ENCODE measurements around the gene CMIP.

The CMIP gene

DNA sequence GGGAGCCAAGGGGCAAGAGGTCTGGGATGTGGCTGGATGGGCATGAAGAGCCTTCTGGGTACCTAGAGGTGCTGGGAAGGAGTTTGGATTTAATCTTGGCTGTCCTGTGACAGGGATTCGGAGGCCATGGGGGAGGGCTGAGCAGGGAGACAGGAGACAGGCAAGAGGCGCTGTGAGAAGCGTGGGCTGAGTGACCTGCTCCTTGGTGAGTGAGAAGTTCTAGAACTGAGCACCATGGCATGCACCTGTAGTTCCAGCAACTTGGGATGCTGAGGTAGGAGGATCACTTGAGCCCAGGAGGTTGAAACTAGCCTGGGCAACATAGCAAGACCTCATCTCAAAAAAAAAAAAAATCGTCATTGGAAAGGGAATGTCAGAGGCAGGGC, 256.2 kb downstream of the CMIP start:
- H3K27me3 Mint-ChIP-seq, result no peaks in the 10 kb centered on the region
- peak overlapping the region; percentile 62 to 93 for H3K27ac Mint-ChIP-seq
- no peaks in the 10 kb centered on the region for H3K9me3 Mint-ChIP-seq
- DNase-seq, result no peak
- peaks cover 4 to 10% of the 10 kb centered on the region in 2 donors for H3K4me1 Mint-ChIP-seq (ENCODE audit: low read depth in 2 of 2)
- ATAC-seq (replicated peaks), result no peak
- H3K36me3 Mint-ChIP-seq (ENCODE audit: insufficient read depth), result peaks cover 35% of the 10 kb centered on the region
- no peak overlapping the region for H3K4me3 Mint-ChIP-seq

DNA sequence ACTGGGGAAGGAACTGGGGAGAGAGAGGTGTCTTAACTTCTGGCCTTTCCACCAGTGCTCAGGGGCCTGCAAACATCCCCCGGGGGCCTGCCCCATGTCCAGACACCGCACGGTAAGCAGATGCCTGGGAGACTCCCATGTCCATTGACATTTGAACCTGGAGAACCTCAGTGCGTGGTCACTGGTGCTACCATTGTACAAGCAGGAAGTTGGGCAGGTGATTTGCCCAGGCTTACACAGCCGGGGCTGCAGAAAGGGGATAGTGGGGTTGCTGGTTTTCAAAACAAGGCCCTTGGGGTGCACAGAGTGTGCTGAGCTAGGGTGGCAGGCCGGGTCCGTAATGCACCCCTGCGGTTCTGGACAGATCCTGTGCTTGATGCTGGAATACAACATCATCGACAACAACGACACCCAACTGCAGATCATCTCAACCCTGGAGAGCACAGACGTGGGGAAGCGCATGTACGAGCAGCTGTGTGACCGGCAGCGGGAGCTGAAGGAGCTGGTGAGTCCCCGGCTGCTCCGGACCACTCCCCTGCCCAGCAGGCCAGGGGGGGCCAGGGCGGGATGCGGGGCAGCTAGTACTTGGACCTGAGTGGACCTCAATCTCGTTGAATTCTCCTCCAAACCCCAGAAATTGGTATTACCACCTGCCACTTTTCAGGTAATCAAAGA, 256.8 kb downstream of the CMIP start:
- Mint-ChIP-seq H3K27ac (peak overlapping the region; percentile 62 to 93), H3K27me3 (no peaks in the 10 kb centered on the region), H3K4me3 (no peak overlapping the region), H3K36me3 (ENCODE audit: insufficient read depth) (peaks cover 37% of the 10 kb centered on the region), H3K4me1 (ENCODE audit: low read depth in 2 of 2) (peaks cover 4 to 10% of the 10 kb centered on the region in 2 donors), H3K9me3 (no peaks in the 10 kb centered on the region)
- DNase-seq (no peak), ATAC-seq (replicated peaks) (no peak)

DNA sequence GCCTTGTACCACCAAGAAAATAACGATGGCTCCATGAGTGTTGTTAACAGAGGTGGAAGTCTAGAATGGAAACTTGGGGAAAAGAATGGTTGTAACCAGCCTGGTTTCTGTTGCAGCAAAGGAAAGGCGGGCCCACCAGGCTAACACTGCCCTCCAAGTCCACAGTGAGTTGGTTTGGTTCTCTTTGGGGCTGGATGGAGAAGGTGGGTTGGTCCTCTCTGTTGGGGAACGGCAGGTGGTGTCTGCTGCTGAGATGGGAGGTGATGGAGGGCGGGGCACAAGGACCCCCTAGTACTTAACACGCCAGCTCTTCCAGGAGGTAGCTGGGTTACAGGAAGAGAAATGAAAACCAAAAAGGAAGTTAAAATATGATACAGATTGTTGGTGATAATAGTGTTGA, 257.9 kb downstream of the CMIP start:
- Mint-ChIP-seq H3K4me3 (no peak overlapping the region), H3K27ac (peak overlapping the region in 1 of 2 donors; percentile 93)

DNA sequence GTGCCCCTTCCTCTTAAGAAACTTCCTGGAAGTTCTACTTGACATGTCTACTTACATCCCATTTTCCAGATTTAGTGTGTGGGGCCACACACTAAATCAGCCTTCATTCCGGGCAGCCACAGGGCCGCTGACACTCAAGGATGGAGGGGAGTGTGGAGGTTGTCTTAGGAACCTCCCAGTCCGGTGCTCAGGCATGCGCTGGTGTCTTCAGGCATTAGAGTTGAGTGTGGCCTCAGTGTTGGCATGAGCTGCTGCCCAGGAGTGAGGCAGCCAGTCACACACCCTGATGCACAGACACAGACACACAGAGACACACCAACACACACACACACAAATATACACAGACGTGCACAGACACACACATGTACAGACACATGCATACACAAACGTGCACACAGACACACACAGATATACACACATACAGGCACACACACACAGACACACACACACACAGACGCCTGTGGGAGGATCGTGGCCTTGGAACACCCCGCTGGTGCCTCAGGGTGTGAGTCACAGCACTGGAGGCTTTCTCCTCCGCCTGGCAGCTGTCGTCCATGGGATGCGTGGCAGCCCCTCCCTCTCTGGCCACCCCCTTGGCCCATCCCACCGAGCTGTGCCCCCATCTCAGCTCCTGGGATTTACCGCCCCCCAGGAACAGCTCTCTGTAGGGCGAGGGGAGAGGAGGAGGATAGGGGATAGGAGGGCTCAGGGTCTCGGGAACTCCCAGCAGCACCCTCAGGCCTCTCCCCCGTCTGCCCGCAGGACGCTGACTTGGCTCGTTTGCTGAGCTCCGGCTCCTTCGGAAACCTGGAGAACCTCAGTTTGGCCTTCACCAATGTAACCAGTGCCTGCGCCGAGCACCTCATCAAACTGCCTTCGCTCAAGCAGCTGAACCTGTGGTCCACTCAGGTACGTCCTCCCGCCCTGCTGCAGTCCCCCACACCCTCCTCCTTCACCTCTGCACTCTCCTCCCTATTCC, 258.9 kb downstream of the CMIP start:
- no peak overlapping the region for H3K4me3 Mint-ChIP-seq
- no peaks in the 10 kb centered on the region for H3K9me3 Mint-ChIP-seq
- no peaks in the 10 kb centered on the region for H3K27me3 Mint-ChIP-seq
- H3K4me1 Mint-ChIP-seq (ENCODE audit: low read depth in 2 of 2), result peaks cover 4 to 16% of the 10 kb centered on the region in 2 donors
- H3K27ac Mint-ChIP-seq, result peak overlapping the region; percentile 29 to 93
- H3K36me3 Mint-ChIP-seq (ENCODE audit: insufficient read depth), result peaks cover 50% of the 10 kb centered on the region
- ATAC-seq (replicated peaks), result no peak
- DNase-seq, result no peak

More for the DNA sequence above, 257.9 kb downstream of the CMIP start:
- no peaks in the 10 kb centered on the region for H3K9me3 Mint-ChIP-seq
- DNase-seq (no peak), ATAC-seq (replicated peaks) (no peak)
- peaks cover 4 to 15% of the 10 kb centered on the region in 2 donors for H3K4me1 Mint-ChIP-seq (ENCODE audit: low read depth in 2 of 2)
- no peaks in the 10 kb centered on the region for H3K27me3 Mint-ChIP-seq
- peaks cover 47% of the 10 kb centered on the region for H3K36me3 Mint-ChIP-seq (ENCODE audit: insufficient read depth)

DNA sequence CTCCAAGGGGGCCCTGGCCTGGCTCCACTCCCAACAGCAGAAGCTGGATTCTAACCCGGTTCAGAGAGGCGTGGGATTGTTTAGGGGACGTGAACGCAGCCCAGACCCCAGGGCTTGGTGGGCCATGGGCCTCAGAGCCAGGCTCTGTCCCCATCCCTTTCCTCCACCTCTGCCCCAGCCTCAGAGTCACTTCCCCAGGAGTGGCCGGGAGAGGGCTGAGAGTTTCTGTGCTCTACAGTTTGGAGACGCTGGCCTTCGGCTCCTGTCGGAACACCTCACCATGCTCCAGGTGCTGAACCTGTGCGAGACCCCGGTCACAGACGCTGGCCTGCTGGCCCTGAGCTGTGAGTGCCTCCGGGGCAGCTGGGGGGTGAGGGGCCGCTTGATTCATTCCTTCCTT, 260.7 kb downstream of the CMIP start:
- no peak for DNase-seq
- peak overlapping the region; percentile 38 to 62 for H3K27ac Mint-ChIP-seq
- no peak for ATAC-seq (replicated peaks)
- H3K36me3 Mint-ChIP-seq (ENCODE audit: insufficient read depth), result peaks cover 42% of the 10 kb centered on the region
- H3K9me3 Mint-ChIP-seq, result no peaks in the 10 kb centered on the region
- no peaks in the 10 kb centered on the region for H3K27me3 Mint-ChIP-seq
- H3K4me3 Mint-ChIP-seq, result no peak overlapping the region
- peaks cover 4 to 10% of the 10 kb centered on the region in 2 donors for H3K4me1 Mint-ChIP-seq (ENCODE audit: low read depth in 2 of 2)

DNA sequence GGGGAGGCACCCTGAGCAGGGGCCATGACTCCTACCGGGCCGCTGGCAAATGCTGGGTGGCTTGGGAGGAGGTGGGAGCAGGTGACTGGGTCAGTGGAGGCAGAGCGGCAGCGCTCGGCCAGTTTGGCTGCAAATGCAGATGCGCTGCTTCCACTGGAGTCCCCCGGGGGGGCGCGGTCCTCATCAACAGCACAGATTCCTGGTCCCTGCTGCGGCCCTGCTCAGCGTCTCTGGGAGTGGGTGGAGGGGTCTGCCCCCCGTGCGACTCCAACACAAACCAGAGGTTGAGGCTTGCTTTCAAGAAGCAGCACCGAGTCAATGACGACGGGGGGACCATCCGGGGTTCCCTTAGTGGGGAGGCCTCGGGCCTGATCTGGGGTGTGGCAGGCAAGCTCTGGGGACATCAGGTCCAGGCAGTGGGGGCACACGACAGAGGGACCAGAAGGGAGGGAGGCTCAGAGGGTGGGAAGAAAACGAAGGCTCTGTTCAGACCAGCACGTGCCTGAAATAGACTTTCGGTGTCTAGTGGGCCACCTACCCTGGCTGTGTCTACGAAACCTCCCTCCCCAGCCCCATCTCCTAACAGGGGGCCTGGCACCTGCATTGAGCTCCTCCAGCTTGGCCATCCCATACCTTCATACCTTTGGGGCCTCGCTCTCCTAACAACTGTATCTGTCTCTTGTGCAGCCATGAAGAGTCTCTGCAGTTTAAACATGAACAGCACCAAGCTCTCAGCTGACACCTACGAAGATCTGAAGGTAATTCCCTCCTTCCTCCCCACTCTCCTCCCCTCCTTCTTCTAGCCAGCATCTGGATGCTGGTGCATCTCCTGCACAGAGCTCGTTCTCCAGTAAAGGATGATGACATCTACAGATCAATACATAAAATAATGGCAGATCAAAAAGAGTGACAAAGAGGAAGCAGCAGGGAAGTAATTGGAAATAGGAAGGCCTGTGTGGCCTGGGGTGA, 262.0 kb downstream of the CMIP start:
- H3K9me3 Mint-ChIP-seq, result no peaks in the 10 kb centered on the region
- H3K27ac Mint-ChIP-seq, result peak overlapping the region in 1 of 2 donors; percentile 42
- H3K4me1 Mint-ChIP-seq (ENCODE audit: low read depth in 2 of 2), result peaks cover 1 to 7% of the 10 kb centered on the region in 2 donors
- no peak overlapping the region for H3K4me3 Mint-ChIP-seq
- H3K27me3 Mint-ChIP-seq, result no peaks in the 10 kb centered on the region
- DNase-seq, result no peak
- ATAC-seq (replicated peaks), result no peak
- peaks cover 35% of the 10 kb centered on the region for H3K36me3 Mint-ChIP-seq (ENCODE audit: insufficient read depth)

DNA sequence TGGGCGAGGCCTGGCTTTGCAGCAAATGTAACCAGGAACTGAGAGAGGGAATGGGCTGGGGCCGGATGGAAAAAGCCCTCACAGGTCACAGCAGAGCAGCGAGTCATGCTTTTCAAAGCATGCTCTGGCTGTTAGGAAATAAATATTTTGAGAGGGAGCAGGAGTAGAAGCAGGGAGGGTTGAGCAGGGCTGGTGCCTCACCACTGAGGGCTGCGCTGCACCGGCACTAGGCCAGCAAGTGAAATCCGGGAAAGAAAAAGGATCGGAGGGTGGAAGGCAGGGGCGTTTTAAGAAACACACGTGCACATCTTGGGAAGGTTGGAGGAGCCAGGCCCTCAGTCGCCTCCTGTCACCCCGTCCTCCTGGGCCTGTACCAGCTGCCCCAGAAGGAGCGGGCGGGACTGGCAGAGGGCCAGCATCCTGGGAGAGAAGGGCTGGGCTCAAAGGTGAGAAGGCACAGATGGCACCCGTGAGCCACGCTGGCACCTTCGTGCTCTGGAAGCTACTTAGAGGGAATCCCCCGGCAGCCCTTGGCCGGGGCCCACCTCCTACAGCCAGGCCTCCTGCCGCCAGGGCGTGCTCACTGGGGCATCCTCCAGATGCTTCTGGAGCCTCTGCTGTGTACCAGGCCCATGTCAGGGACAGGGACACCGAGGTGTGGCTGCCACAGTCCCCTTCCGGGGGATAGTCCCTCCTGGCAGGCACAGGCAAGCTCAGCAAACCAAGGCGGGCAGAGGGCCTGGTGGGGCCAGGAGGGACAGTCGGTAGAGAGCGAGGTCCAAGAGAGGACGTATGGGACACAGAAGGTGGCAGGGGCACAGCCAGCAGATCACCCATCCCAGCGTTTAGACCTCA, 263.0 kb downstream of the CMIP start:
- H3K4me1 Mint-ChIP-seq (ENCODE audit: low read depth in 2 of 2), result peaks cover 0 to 7% of the 10 kb centered on the region in 2 donors
- no peak for ATAC-seq (replicated peaks)
- H3K27me3 Mint-ChIP-seq, result no peaks in the 10 kb centered on the region
- H3K4me3 Mint-ChIP-seq, result no peak overlapping the region
- peaks cover 40% of the 10 kb centered on the region for H3K36me3 Mint-ChIP-seq (ENCODE audit: insufficient read depth)
- DNase-seq, result no peak
- no peaks in the 10 kb centered on the region for H3K9me3 Mint-ChIP-seq
- peak overlapping the region in 1 of 2 donors; percentile 42 for H3K27ac Mint-ChIP-seq

DNA sequence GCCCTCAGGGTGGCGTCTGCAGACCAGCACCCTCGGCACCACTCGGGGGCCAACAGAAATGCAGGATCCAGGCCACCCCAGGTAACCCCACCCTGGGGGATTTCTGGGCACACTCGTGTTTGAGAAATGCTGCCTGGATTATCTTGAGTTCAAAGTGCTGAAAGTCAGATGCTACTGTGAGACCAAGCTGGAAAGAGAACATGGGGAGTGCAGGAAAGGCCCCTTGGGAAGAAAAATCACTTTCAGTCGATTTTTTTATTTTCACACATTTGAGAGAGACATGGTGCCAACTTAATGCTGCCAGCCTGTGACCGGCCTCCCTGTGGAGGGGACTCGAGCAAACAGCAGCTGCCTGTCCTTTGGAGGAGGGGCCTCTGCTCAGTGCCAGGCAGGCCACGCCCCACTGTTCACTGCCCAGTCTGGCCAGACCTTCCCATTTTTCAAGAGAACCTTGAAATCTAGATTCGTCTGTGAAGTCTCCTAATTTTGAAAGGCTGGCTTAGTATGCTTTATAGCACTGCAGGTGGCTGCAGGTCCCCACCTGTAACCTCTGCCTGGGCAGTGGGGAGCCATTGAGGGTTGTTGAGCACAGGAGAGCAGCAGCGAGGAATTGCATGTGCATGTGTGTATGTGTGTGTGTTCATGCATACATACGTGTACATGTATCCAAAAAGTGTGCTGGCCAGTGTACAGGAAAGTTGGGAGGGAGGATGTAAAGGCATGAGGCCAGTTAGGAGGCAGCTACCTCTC, 263.8 kb downstream of the CMIP start:
- peaks cover 41% of the 10 kb centered on the region for H3K36me3 Mint-ChIP-seq (ENCODE audit: insufficient read depth)
- H3K27ac Mint-ChIP-seq, result no peak overlapping the region
- no peak for DNase-seq

DNA sequence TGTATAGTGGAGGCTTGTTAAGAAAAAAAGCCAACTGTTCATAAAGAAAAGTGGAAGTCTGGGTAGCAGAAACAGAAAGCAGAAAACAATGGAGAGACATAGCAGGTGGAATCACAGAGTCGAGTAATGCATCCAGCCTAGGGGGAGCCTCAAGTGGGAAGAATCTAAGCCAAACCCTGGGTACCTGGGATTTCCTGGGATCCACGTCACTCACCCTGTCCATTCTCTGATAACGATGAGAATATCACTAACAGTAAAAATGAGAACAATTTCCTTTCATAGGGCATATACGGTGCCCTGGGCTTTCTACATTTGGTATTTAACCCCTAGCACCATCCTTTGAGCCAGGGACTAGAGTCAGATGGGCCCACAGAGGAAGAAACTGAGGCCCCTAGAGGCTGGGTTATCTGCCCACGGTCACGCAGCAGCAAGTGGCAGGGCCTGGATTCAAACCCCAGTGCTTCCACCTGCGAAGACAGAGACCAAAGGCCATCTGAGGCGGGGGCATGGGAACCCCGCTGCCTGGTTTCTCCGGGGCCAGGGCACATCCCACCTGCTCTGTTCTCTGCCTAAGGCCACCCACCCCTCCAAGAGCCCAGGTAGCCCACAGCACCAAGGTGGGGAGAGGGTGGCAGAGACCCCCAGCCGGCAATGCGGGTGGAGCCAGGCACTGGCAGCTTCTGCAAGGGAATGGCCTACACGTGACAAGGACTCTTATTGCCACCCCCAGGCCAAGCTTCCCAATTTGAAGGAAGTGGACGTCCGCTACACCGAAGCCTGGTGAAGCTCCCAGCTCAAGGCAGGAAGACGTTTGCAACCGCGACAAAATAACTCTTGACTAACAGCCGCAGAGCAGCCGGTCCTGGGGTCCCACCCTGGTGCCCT, 264.6 kb downstream of the CMIP start:
- Mint-ChIP-seq H3K27me3 (no peaks in the 10 kb centered on the region), H3K36me3 (ENCODE audit: insufficient read depth) (peaks cover 34% of the 10 kb centered on the region), H3K4me3 (no peak overlapping the region), H3K27ac (no peak overlapping the region), H3K4me1 (ENCODE audit: low read depth in 2 of 2) (peaks cover 5 to 10% of the 10 kb centered on the region in 2 donors), H3K9me3 (no peaks in the 10 kb centered on the region)
- DNase-seq (no peak), ATAC-seq (replicated peaks) (no peak)

More for the DNA sequence above, 263.8 kb downstream of the CMIP start:
- H3K9me3 Mint-ChIP-seq, result no peaks in the 10 kb centered on the region
- peaks cover 0 to 7% of the 10 kb centered on the region in 2 donors for H3K4me1 Mint-ChIP-seq (ENCODE audit: low read depth in 2 of 2)
- no peaks in the 10 kb centered on the region for H3K27me3 Mint-ChIP-seq
- H3K4me3 Mint-ChIP-seq, result no peak overlapping the region
- ATAC-seq (replicated peaks), result no peak

DNA sequence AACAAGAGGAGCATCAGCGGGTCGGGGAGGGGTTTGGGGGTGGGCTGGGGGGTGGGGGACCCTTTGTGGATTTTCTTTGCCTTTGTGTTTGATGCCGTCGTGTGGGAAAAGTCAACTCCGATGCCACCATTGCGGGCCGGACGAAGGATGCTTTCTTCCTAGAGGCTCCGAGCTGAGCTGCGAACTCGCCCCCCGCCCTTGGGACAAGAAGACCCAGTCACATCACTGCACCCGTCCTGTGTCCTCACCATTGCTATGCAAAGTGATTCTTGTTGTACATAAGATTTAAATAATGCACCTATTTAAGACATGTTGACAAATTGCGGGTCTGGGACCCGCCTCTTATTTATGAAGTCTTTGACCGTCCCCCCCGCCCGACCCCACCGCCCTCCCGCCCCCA, 265.4 kb downstream of the CMIP start:
- Mint-ChIP-seq H3K9me3 (no peaks in the 10 kb centered on the region), H3K36me3 (ENCODE audit: insufficient read depth) (peaks cover 35% of the 10 kb centered on the region), H3K4me1 (ENCODE audit: low read depth in 2 of 2) (peaks cover 11 to 16% of the 10 kb centered on the region in 2 donors), H3K4me3 (no peak overlapping the region), H3K27ac (no peak overlapping the region), H3K27me3 (no peaks in the 10 kb centered on the region)
- ATAC-seq (replicated peaks) (no peak), DNase-seq (no peak)

DNA sequence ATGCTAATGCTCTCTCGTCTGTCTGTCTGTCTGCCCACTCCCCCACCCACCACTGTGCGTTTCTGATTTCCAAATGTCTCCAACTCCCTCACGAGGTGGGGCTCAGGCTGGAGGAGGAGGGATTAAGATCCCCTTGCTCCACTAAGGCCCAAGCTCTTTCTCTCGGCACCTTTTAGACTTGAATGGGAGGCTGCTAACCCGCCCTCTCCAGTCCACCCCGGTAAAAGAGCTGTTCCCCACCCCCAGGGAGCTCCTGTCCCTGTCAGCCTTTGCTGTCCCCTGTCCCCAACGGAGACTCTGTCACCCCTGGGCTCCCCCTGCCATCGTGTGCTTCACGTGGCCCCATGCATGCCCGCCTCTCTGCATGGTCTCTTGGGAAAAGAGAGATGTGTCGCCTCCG, 266.0 kb downstream of the CMIP start:
- Mint-ChIP-seq H3K4me3 (no peak overlapping the region), H3K9me3 (no peaks in the 10 kb centered on the region), H3K4me1 (ENCODE audit: low read depth in 2 of 2) (peaks cover 17 to 21% of the 10 kb centered on the region in 2 donors), H3K27me3 (no peaks in the 10 kb centered on the region), H3K27ac (no peak overlapping the region), H3K36me3 (ENCODE audit: insufficient read depth) (peaks cover 37% of the 10 kb centered on the region)
- DNase-seq, result no peak
- no peak for ATAC-seq (replicated peaks)

Data from effector memory CD8-positive, alpha-beta T cell (primary cell).